ENCODE data around the gene CD200.

DNA sequence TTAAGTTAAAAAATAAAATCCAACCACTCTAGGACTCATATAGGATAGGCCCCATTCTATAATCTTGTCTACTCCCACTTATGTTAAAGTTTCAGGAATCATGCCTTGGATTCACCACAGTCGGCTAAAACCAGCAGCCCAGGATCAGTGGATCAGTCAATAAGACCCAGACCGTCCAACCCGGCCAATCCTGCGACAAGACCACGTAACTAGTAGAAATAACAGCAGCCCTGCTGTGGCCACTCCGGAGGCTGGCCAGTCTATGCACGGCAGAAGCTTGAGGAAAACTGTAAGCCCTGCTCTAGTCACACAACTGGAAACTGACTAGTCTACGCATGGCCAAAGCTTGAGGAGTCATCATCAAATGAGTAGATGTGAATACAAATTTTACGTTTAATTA lies 26.1 kb upstream of the CD200 start:
- TF ChIP-seq, protein P1, sequence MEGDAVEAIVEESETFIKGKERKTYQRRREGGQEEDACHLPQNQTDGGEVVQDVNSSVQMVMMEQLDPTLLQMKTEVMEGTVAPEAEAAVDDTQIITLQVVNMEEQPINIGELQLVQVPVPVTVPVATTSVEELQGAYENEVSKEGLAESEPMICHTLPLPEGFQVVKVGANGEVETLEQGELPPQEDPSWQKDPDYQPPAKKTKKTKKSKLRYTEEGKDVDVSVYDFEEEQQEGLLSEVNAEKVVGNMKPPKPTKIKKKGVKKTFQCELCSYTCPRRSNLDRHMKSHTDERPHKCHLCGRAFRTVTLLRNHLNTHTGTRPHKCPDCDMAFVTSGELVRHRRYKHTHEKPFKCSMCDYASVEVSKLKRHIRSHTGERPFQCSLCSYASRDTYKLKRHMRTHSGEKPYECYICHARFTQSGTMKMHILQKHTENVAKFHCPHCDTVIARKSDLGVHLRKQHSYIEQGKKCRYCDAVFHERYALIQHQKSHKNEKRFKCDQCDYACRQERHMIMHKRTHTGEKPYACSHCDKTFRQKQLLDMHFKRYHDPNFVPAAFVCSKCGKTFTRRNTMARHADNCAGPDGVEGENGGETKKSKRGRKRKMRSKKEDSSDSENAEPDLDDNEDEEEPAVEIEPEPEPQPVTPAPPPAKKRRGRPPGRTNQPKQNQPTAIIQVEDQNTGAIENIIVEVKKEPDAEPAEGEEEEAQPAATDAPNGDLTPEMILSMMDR (IDR thresholded peaks at IDR 0.05): no peak
- TF ChIP-seq POLR2A (IDR thresholded peaks at IDR 0.05): no peak

Measured in uterus (tissue), 2 donors.